ENCODE measurements around the gene MYOZ2. TPM values are rescaled to one million over a fixed set of nuclear protein-coding genes. Genes with fewer than 3 reads are reported as not detected.

The MYOZ2 gene
- total and polyA plus RNA-seq, 2 of the 13 experiments (the other 11 are each of a cell fraction or from before 2014, with no cell fraction given) = 0.03 TPM; not detected in 1

DNA sequence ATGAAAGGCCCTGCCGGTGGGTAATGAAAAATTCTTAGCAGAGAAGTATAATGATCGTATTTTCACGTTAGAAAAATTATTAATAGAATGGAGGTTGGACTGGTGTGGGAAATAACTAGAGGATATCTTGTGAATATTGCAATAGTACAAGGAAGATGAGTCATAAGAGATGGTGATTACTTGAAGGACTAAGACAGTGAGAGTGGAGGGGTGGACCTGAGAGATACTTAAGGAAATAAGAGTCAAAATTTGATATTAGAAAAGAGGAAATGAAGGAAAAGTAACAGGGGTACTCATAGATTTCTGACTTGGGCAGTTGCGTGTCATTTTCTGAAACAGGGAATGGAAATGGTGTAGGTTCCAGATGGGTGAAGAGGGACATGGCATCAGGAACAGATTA is 75.1 kb downstream of the MYOZ2 start (continued):
- TF ChIP-seq ZMYM3 (CRISPR knock-in tag; IDR thresholded peaks at IDR 0.05) (no peak), CBX1 (IDR thresholded peaks at IDR 0.05; ENCODE audit: low read depth) (no peak), CHCHD3 (CRISPR knock-in tag; IDR thresholded peaks at IDR 0.05) (no peak)

DNA sequence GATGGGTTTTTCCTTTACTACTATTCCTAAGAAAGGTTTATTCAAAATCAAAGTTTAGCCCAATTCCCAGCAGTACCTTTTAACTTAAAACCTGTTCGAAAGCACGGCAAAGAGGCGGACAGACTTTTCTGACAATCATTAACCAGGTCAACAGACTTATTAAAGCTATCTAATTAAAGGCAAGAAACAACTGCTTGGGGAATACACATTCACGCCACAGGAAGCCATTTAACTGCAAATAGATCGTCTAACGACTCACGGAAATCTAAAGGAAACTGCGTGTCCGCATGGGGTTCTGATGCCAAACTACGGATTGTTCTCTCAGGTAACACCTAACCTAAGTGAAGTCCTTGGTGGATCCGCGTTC is 76.2 kb downstream of the MYOZ2 start:
- Histone ChIP-seq H2AFZ (ENCODE audit: low read length) (peak overlapping the region; percentile 99), H3K9ac (ENCODE audit: insufficient read depth, low read depth, low read length) (peak overlapping the region; percentile 97), H4K20me1 (ENCODE audit: insufficient read depth, low read length) (no peaks in the 10 kb centered on the region), H3K4me1 (ENCODE audit: insufficient read depth, low read length) (peaks cover 19% of the 10 kb centered on the region), H3K4me2 (ENCODE audit: low read depth, low read length) (peak overlapping the region; percentile 90), H3K9me3 (ENCODE audit: low read length) (no peaks in the 10 kb centered on the region), H3K36me3 (replicated peaks in 1 of 2; ENCODE audit: control insufficient read depth in 1 of 2, insufficient read depth in 2 of 2, low read length in 2 of 2) (no peaks in the 10 kb centered on the region), H3K4me3 (replicated peaks in 1 of 3; ENCODE audit: insufficient read depth in 1 of 3, low read depth in 2 of 3, low read length in 3 of 3) (peak overlapping the region; percentile 74 to 84 (median 76)), H3K27ac (ENCODE audit: extremely low read length, insufficient read depth, low read length) (peak overlapping the region; percentile 96), H3K27me3 (ENCODE audit: control insufficient read depth in 1 of 2, insufficient read depth in 2 of 2, low read length in 2 of 2) (no peaks in the 10 kb centered on the region; a peak in 1 of 5 replicates), H3K79me2 (ENCODE audit: insufficient read depth, low read length) (peaks cover 28% of the 10 kb centered on the region)
- ChIA-PET CTCF (ENCODE audit: low intra/inter-chr PET ratio, low total read pairs) (no interaction called here), POLR2A (interaction anchor here (0.8 to 3.1 kb wide), 9 partner anchors 13 to 855 kb away, joined by 3 to 30 read pairs (median 5); partner anchors contain the start of gene MAD2L1)
- in situ Hi-C loops (cut with HindIII; ENCODE audit: extremely low pct_ligation_motif_present, low pct_unique_long_range_greater_than_20kb) = loop anchor here (10.0 kb wide), 1 partner anchor 167 kb away; no protein-coding TSS in a partner anchor
- 0% methylated on average over 11 of the region's 12 CpGs for WGBS (ENCODE audit: low lambda C conversion rate)
- DNase-seq (ENCODE audit: low spot score) (peak; percentile 47), FAIRE-seq (no peak), ATAC-seq (no peak; the same call in 2 of the 3 replicates)
- BruUV-seq (replicated peaks) = TSS peak; percentile 96
- intact Hi-C loops (cut with micrococcal nuclease; ENCODE audit: unreplicated experiment) = loop anchor here (5.0 to 10.0 kb wide), 3 partner anchors 40 to 243 kb away; no protein-coding TSS in a partner anchor
- TF ChIP-seq ZMYM4 (CRISPR knock-in tag; IDR thresholded peaks at IDR 0.05) (no peak), SALL2 (CRISPR knock-in tag; IDR thresholded peaks at IDR 0.05) (peak; percentile 1; the same call in 1 of the 2 replicates), ZFP62 (CRISPR knock-in tag; IDR thresholded peaks at IDR 0.05) (no peak), GPN1 (CRISPR knock-in tag; IDR thresholded peaks at IDR 0.05; ENCODE audit: borderline replicate concordance) (no peak), HNF1A (IDR thresholded peaks at IDR 0.05; ENCODE audit: low read depth) (peak; percentile 76), HNF1A (CRISPR knock-in tag; IDR thresholded peaks at IDR 0.05; ENCODE audit: borderline replicate concordance) (no peak), KLF6 (CRISPR knock-in tag; IDR thresholded peaks at IDR 0.05) (0 out of 2 replicates have a peak, but pooled peaks have one; percentile 11), BORCS8-MEF2B (CRISPR knock-in tag; IDR thresholded peaks at IDR 0.05) (no peak), HNRNPL (IDR thresholded peaks at IDR 0.05; ENCODE audit: low read depth, low read length) (no peak), MED1 (CRISPR knock-in tag; IDR thresholded peaks at IDR 0.05) (no peak), ZNF629 (CRISPR knock-in tag; conservative IDR thresholded peaks at IDR 0.05) (no peak), SMARCC2 (IDR thresholded peaks at IDR 0.05) (no peak), ZNF737 (CRISPR knock-in tag; IDR thresholded peaks at IDR 0.05; ENCODE audit: borderline replicate concordance) (no peak), TOE1 (CRISPR knock-in tag; IDR thresholded peaks at IDR 0.05) (no peak), KDM5A (IDR thresholded peaks at IDR 0.05; ENCODE audit: borderline replicate concordance, low read length) (peak; percentile 43; the same call in 1 of the 2 replicates), ISL2 (CRISPR knock-in tag; IDR thresholded peaks at IDR 0.05) (no peak)
- TF ChIP-seq, protein P1, sequence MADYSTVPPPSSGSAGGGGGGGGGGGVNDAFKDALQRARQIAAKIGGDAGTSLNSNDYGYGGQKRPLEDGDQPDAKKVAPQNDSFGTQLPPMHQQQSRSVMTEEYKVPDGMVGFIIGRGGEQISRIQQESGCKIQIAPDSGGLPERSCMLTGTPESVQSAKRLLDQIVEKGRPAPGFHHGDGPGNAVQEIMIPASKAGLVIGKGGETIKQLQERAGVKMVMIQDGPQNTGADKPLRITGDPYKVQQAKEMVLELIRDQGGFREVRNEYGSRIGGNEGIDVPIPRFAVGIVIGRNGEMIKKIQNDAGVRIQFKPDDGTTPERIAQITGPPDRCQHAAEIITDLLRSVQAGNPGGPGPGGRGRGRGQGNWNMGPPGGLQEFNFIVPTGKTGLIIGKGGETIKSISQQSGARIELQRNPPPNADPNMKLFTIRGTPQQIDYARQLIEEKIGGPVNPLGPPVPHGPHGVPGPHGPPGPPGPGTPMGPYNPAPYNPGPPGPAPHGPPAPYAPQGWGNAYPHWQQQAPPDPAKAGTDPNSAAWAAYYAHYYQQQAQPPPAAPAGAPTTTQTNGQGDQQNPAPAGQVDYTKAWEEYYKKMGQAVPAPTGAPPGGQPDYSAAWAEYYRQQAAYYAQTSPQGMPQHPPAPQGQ (CRISPR knock-in tag; IDR thresholded peaks at IDR 0.05; ENCODE audit: borderline replicate concordance) = no peak

Data from HepG2 (cell line).